CD4-positive, alpha-beta T cell (primary cell): Measurements from ENCODE around the gene PIP5K1B. TPM values are rescaled to one million over a fixed set of nuclear protein-coding genes. Genes with fewer than 3 reads are reported as not detected.

ENCODE experiments used
- ATAC-seq: fragments of 200-7000 bp; cut with Tn5 transposase; one replicate; pipeline ENCODE4 v1.10.0; 2022; ENCODE audit warnings: mild to moderate bottlenecking; ENCODE audit not compliant: poor library complexity
- CTCF ChIA-PET: fragments of 350-600 bp; sonication (Branson Sonifier 250); formaldehyde crosslinking; loops from one replicate; lab custom pipeline; 2021; ENCODE audit warnings: antibody characterized with exemption, inconsistent platforms; lab: Charles Lee
- POLR2A ChIA-PET: fragments of 350-600 bp; sonication (Branson Sonifier 250); formaldehyde crosslinking; loops from one replicate; lab custom pipeline; 2021; ENCODE audit warnings: antibody characterized with exemption, inconsistent platforms; lab: Charles Lee
- DNase-seq, 14 experiments: peaks; one replicate each; pipeline ENCODE4 v3.0.0-alpha.2; 2013 to 2020; ENCODE audit warnings: mixed read lengths in 2 of 14
- H3K27ac ChIP-seq, 2 donors: one replicate each; pipeline versions ENCODE4 v1.5.1 to v1.7.0; 2013; ENCODE audit warnings: low read length in 2 of 2, low read depth in 1 of 2, mild to moderate bottlenecking in 1 of 2
- H3K27me3 ChIP-seq, 2 experiments: 1 replicate in 1 of 2; 2 replicates in 1 of 2; pipeline versions ENCODE4 v1.6.1 to v1.7.0; 2013; ENCODE audit warnings: low read length in 2 of 2, control low read depth in 1 of 2, mild to moderate bottlenecking in 1 of 2, moderate library complexity in 1 of 2; ENCODE audit not compliant: insufficient read depth in 2 of 2, control insufficient read depth in 1 of 2
- H3K36me3 ChIP-seq: one replicate; pipeline ENCODE4 v1.6.1; 2013; ENCODE audit warnings: low read length, control low read depth; ENCODE audit not compliant: insufficient read depth
- H3K4me1 ChIP-seq: one replicate; pipeline ENCODE4 v1.6.1; 2013; ENCODE audit warnings: low read length, control low read depth; ENCODE audit not compliant: insufficient read depth
- H3K4me3 ChIP-seq: one replicate; pipeline ENCODE4 v1.5.1; 2013; ENCODE audit warnings: mild to moderate bottlenecking, low read length, moderate library complexity
- H3K9me3 ChIP-seq, 2 experiments: 1 replicate in 1 of 2; 2 replicates in 1 of 2; pipeline versions ENCODE4 v1.6.1 to v1.7.0; 2013; ENCODE audit warnings: low read length in 2 of 2, mild to moderate bottlenecking in 2 of 2, control low read depth in 1 of 2, moderate library complexity in 1 of 2; ENCODE audit not compliant: control insufficient read depth in 1 of 2, insufficient read depth in 1 of 2
- H3K27ac Mint-ChIP-seq: one replicate; pipeline ENCODE4 v1.8.0; 2020; ENCODE audit warnings: mixed read lengths
- H3K27me3 Mint-ChIP-seq: one replicate; pipeline ENCODE4 v1.8.0; 2021; ENCODE audit warnings: mixed read lengths
- H3K36me3 Mint-ChIP-seq: one replicate; pipeline ENCODE4 v1.8.0; 2021; ENCODE audit warnings: low read depth, mixed read lengths
- H3K4me1 Mint-ChIP-seq: one replicate; pipeline ENCODE4 v1.8.0; 2021; ENCODE audit warnings: low read depth, mixed read lengths
- H3K4me3 Mint-ChIP-seq: one replicate; pipeline ENCODE4 v1.8.0; 2020; ENCODE audit warnings: mild to moderate bottlenecking, mixed read lengths
- H3K9me3 Mint-ChIP-seq: one replicate; pipeline ENCODE4 v1.8.0; 2020; ENCODE audit warnings: mixed read lengths
- intact Hi-C, 2 experiments: fragments of 100-400 bp; cut with DNase I in 1 of 2; cut with micrococcal nuclease in 1 of 2; formaldehyde crosslinking; loops; one replicate each; pipeline versions ENCODE4 v1.15.1 to v1.9.0; 2023 to 2025; cut with DNase I, micrococcal nuclease
- total RNA-seq, 174 experiments: library from RNA in 2 of 174; stranded (reverse) in 2 of 174; gene quantifications; one replicate each; pipeline ENCODE4 v1.2.3 and lab custom pipeline; 2021 to 2026
- TF ChIP-seq, protein P1 (sequence below): fragments of 200-600 bp; IDR thresholded peaks from one replicate; pipeline ENCODE4 v1.8.0; 2022; ENCODE audit warnings: antibody characterized with exemption, mild to moderate bottlenecking

The PIP5K1B gene
- total RNA-seq, 2 experiments from 2014 or later: not detected

DNA sequence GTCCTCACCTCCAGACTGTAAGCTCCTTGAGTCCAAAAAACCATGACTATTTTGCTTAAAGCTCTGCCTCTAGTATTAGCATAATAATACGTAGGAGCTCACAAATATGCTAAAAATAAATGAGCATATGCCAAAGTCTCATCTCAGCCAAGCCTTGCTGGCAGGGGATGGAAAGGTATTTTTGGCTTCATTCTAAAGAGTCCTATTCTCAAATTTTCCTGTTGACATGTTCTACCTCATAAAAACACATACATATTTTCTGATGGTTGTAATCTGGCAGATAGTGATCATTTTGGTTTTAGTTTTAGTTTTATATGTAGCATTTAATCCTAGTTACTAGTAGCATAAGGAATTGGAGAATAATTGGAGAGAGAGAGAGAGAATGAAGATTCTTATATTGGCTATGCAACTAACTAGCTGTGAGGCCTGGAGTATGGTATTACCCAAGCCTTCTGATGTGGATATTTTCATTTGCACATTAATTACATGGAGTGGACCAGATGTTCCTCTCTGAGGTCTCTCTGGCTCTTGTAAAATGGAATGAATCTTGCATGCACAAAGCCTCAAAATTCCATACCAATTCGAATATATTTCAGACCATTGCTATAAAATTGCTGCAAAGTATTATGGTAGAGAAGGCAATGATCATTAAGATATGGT is 55.8 kb downstream of the PIP5K1B start:
- no peak overlapping the region for H3K4me3 Mint-ChIP-seq
- peaks cover 47% of the 10 kb centered on the region for H3K27me3 Mint-ChIP-seq
- no peak overlapping the region for H3K27ac ChIP-seq
- H3K9me3 ChIP-seq: peaks cover 0 to 18% of the 10 kb centered on the region in 2 experiments
- H3K27ac Mint-ChIP-seq: no peak overlapping the region
- no peaks in the 10 kb centered on the region for H3K4me1 Mint-ChIP-seq
- H3K4me3 ChIP-seq: no peak overlapping the region
- CTCF ChIA-PET: no interaction called here
- POLR2A ChIA-PET: no interaction called here
- intact Hi-C loops: no loop called here
- H3K36me3 Mint-ChIP-seq: no peaks in the 10 kb centered on the region
- H3K9me3 Mint-ChIP-seq: no peaks in the 10 kb centered on the region
- ATAC-seq (no peak), DNase-seq (no peak)
- H3K4me1 ChIP-seq: no peaks in the 10 kb centered on the region
- TF ChIP-seq, protein P1, sequence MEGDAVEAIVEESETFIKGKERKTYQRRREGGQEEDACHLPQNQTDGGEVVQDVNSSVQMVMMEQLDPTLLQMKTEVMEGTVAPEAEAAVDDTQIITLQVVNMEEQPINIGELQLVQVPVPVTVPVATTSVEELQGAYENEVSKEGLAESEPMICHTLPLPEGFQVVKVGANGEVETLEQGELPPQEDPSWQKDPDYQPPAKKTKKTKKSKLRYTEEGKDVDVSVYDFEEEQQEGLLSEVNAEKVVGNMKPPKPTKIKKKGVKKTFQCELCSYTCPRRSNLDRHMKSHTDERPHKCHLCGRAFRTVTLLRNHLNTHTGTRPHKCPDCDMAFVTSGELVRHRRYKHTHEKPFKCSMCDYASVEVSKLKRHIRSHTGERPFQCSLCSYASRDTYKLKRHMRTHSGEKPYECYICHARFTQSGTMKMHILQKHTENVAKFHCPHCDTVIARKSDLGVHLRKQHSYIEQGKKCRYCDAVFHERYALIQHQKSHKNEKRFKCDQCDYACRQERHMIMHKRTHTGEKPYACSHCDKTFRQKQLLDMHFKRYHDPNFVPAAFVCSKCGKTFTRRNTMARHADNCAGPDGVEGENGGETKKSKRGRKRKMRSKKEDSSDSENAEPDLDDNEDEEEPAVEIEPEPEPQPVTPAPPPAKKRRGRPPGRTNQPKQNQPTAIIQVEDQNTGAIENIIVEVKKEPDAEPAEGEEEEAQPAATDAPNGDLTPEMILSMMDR: no peak
- H3K36me3 ChIP-seq: no peaks in the 10 kb centered on the region
- H3K27me3 ChIP-seq: peaks cover 2 to 7% of the 10 kb centered on the region in 2 experiments

DNA sequence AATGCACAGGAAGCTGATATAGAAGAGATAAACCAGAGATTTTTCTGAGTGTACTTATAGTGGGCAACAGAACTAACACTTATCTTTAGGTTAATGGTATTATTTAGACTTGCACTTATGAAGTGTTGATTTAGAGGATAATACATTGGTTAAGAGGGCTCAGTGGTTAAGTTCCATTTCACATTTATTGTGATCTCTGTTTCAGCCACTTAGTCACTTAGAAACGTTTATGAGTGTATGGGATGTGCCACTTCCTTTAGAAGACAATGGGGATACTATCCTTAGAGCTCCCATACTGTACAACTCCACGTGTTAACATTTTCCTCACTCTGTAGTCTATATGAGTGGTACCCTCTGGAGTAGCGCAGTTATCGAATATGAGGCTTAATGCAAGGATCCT is 57.5 kb downstream of the PIP5K1B start:
- Histone ChIP-seq H3K9me3 (peaks cover 0 to 18% of the 10 kb centered on the region in 2 experiments), H3K36me3 (no peaks in the 10 kb centered on the region), H3K4me1 (no peaks in the 10 kb centered on the region), H3K4me3 (no peak overlapping the region), H3K27me3 (peaks cover 0 to 7% of the 10 kb centered on the region in 2 experiments), H3K27ac (no peak overlapping the region)
- CTCF ChIA-PET: no interaction called here
- H3K27me3 Mint-ChIP-seq: peaks cover 47% of the 10 kb centered on the region
- POLR2A ChIA-PET: no interaction called here
- no peaks in the 10 kb centered on the region for H3K9me3 Mint-ChIP-seq
- no peaks in the 10 kb centered on the region for H3K36me3 Mint-ChIP-seq
- intact Hi-C loops: no loop called here
- no peaks in the 10 kb centered on the region for H3K4me1 Mint-ChIP-seq
- no peak overlapping the region for H3K27ac Mint-ChIP-seq
- DNase-seq (no peak), ATAC-seq (no peak)
- no peak overlapping the region for H3K4me3 Mint-ChIP-seq
- TF ChIP-seq, protein P1: no peak

DNA sequence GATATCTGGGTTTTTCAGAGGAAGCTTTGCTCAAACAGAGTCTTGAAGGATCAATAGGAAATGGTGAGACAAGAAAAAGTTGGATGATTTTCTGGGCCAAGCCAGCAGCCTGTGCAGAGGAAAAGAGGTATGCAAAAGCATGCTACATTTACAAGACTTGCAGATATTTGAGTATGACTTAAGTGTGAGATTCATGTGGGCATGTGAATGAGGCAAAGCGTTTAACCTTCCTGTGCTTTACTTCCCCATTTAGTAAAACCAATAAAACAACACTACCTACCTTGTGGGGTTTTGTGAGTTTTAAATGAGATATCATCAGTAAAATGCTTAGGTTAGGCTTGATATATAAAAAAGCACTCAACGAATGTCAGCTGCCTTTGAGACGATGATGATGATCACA is 58.1 kb downstream of the PIP5K1B start:
- no peak overlapping the region for H3K4me3 ChIP-seq
- no peak for DNase-seq
- no peaks in the 10 kb centered on the region for H3K36me3 ChIP-seq
- H3K27ac ChIP-seq: no peak overlapping the region
- Mint-ChIP-seq H3K27ac (no peak overlapping the region), H3K9me3 (no peaks in the 10 kb centered on the region), H3K27me3 (peaks cover 43% of the 10 kb centered on the region), H3K4me3 (no peak overlapping the region), H3K4me1 (no peaks in the 10 kb centered on the region), H3K36me3 (no peaks in the 10 kb centered on the region)
- CTCF ChIA-PET: no interaction called here
- H3K27me3 ChIP-seq: peaks cover 0 to 2% of the 10 kb centered on the region in 2 experiments
- peaks cover 0 to 13% of the 10 kb centered on the region in 2 experiments for H3K9me3 ChIP-seq
- TF ChIP-seq, protein P1: no peak
- ATAC-seq: no peak
- intact Hi-C loops: no loop called here
- no peaks in the 10 kb centered on the region for H3K4me1 ChIP-seq
- POLR2A ChIA-PET: no interaction called here
